ENCODE results near the gene PRKN.

Gene PRKN

DNA sequence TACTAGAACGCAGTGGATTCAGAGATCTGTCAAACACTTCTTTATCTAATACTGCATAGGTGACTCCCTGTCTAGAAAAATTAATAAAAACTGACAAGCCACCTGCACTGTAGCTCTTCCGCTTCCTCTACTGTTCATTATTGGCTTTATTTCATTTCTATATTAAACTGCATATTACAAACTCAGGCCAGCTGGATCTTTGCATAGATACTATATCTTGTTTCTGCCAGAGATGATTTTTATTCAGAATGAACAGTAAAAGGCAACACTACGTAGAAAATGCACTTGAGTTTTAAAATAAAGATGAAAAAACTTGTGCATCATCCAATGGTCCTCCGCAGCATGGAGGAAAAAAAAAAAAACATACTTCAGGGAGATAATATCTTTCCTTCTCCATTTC is 508.3 kb downstream of the PRKN start:
- Histone ChIP-seq H3K4me1 (ENCODE audit: control insufficient read depth, insufficient read depth, low read length) (no peaks in the 10 kb centered on the region), H3K4me3 (ENCODE audit: low read depth, low read length) (no peak overlapping the region), H3K36me3 (ENCODE audit: control insufficient read depth in 2 of 2, insufficient read depth in 1 of 2, low read length in 2 of 2) (no peaks in the 10 kb centered on the region), H3K27ac (ENCODE audit: extremely low read depth, low read depth, low read length) (no peak overlapping the region), H3K9me3 (ENCODE audit: control insufficient read depth, insufficient read depth, low read depth, low read length) (no peaks in the 10 kb centered on the region)
- ChIA-PET POLR2A (no interaction called here), CTCF (no interaction called here)
- TF ChIP-seq ZNF510 (tag by site-specific recombination; IDR thresholded peaks at IDR 0.05; ENCODE audit: insufficient replicate concordance), result no peak
- TF ChIP-seq ZNF221 (tag by site-specific recombination; IDR thresholded peaks at IDR 0.05; ENCODE audit: borderline replicate concordance), result no peak
- TF ChIP-seq ZNF266 (tag by site-specific recombination; IDR thresholded peaks at IDR 0.05; ENCODE audit: low read depth), result no peak
- TF ChIP-seq TCF7L2 (IDR thresholded peaks at IDR 0.05; ENCODE audit: borderline replicate concordance, low read depth, low read length), result no peak
- TF ChIP-seq SP3 (tag by site-specific recombination; IDR thresholded peaks at IDR 0.05), result no peak
- no peak for TF ChIP-seq ZNF629 (tag by site-specific recombination; IDR thresholded peaks at IDR 0.05)
- no peak for TF ChIP-seq SP2 (tag by site-specific recombination; IDR thresholded peaks at IDR 0.05)
- TF ChIP-seq, protein P1, sequence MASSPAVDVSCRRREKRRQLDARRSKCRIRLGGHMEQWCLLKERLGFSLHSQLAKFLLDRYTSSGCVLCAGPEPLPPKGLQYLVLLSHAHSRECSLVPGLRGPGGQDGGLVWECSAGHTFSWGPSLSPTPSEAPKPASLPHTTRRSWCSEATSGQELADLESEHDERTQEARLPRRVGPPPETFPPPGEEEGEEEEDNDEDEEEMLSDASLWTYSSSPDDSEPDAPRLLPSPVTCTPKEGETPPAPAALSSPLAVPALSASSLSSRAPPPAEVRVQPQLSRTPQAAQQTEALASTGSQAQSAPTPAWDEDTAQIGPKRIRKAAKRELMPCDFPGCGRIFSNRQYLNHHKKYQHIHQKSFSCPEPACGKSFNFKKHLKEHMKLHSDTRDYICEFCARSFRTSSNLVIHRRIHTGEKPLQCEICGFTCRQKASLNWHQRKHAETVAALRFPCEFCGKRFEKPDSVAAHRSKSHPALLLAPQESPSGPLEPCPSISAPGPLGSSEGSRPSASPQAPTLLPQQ (tag by site-specific recombination; IDR thresholded peaks at IDR 0.05), result no peak
- TF ChIP-seq KLF9 (tag by site-specific recombination; IDR thresholded peaks at IDR 0.05; ENCODE audit: low read depth), result no peak
- no peak for TF ChIP-seq ZNF202 (tag by site-specific recombination; IDR thresholded peaks at IDR 0.05; ENCODE audit: borderline replicate concordance)
- TF ChIP-seq ZNF555 (tag by site-specific recombination; conservative IDR thresholded peaks at IDR 0.05), result no peak
- no peak for TF ChIP-seq GFI1B (tag by site-specific recombination; IDR thresholded peaks at IDR 0.05)
- TF ChIP-seq, protein P2, sequence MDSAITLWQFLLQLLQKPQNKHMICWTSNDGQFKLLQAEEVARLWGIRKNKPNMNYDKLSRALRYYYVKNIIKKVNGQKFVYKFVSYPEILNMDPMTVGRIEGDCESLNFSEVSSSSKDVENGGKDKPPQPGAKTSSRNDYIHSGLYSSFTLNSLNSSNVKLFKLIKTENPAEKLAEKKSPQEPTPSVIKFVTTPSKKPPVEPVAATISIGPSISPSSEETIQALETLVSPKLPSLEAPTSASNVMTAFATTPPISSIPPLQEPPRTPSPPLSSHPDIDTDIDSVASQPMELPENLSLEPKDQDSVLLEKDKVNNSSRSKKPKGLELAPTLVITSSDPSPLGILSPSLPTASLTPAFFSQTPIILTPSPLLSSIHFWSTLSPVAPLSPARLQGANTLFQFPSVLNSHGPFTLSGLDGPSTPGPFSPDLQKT (IDR thresholded peaks at IDR 0.05; ENCODE audit: borderline replicate concordance, low read depth, low read length), result no peak
- TF ChIP-seq MYNN (tag by site-specific recombination; IDR thresholded peaks at IDR 0.05; ENCODE audit: borderline replicate concordance), result no peak

GRCh38 chr6:162217811-162218493 is 509.6 kb downstream of the PRKN start:
- Histone ChIP-seq H3K4me3 (ENCODE audit: low read depth, low read length) (no peak overlapping the region), H3K36me3 (ENCODE audit: control insufficient read depth in 2 of 2, insufficient read depth in 1 of 2, low read length in 2 of 2) (no peaks in the 10 kb centered on the region), H3K9me3 (ENCODE audit: control insufficient read depth, insufficient read depth, low read depth, low read length) (no peaks in the 10 kb centered on the region), H3K4me1 (ENCODE audit: control insufficient read depth, insufficient read depth, low read length) (no peaks in the 10 kb centered on the region), H3K27ac (ENCODE audit: extremely low read depth, low read depth, low read length) (no peak overlapping the region)
- POLR2A ChIA-PET, result no interaction called here
- peak; percentile 62 for TF ChIP-seq ZIC2 (tag by site-specific recombination; IDR thresholded peaks at IDR 0.05)
- TF ChIP-seq OSR2 (tag by site-specific recombination; IDR thresholded peaks at IDR 0.05), result no peak
- CTCF ChIA-PET, result no interaction called here

GRCh38 chr6:162217058-162217457 is 510.5 kb downstream of the PRKN start:
- H3K36me3 ChIP-seq (ENCODE audit: control insufficient read depth in 2 of 2, insufficient read depth in 1 of 2, low read length in 2 of 2), result no peaks in the 10 kb centered on the region
- CTCF ChIA-PET, result no interaction called here
- TF ChIP-seq ZNF354C (tag by site-specific recombination; IDR thresholded peaks at IDR 0.05; ENCODE audit: borderline replicate concordance, low read depth) (no peak), ZNF426 (tag by site-specific recombination; IDR thresholded peaks at IDR 0.05) (no peak), ZNF16 (tag by site-specific recombination; IDR thresholded peaks at IDR 0.05; ENCODE audit: low read depth) (no peak), ZNF121 (tag by site-specific recombination; IDR thresholded peaks at IDR 0.05) (no peak), ZFP3 (tag by site-specific recombination; IDR thresholded peaks at IDR 0.05; ENCODE audit: low read depth) (no peak), ZNF610 (tag by site-specific recombination; IDR thresholded peaks at IDR 0.05; ENCODE audit: borderline replicate concordance) (no peak), HOXC10 (CRISPR knock-in tag; IDR thresholded peaks at IDR 0.05) (no peak), KLF17 (tag by site-specific recombination; IDR thresholded peaks at IDR 0.05) (no peak), ZNF391 (tag by site-specific recombination; IDR thresholded peaks at IDR 0.05; ENCODE audit: borderline replicate concordance, low read depth) (no peak), ZNF18 (tag by site-specific recombination; IDR thresholded peaks at IDR 0.05) (no peak)

More at GRCh38 chr6:162217058-162217457, 510.5 kb downstream of the PRKN start:
- POLR2A ChIA-PET, result no interaction called here
- Histone ChIP-seq H3K4me1 (ENCODE audit: control insufficient read depth, insufficient read depth, low read length) (no peaks in the 10 kb centered on the region), H3K27ac (ENCODE audit: extremely low read depth, low read depth, low read length) (no peak overlapping the region), H3K4me3 (ENCODE audit: low read depth, low read length) (no peak overlapping the region), H3K9me3 (ENCODE audit: control insufficient read depth, insufficient read depth, low read depth, low read length) (no peaks in the 10 kb centered on the region)
